GM13976 (cell line): ENCODE measurements around the gene RPL35A.
"Not testable (repeated sequence)": the region's sequence is repeated elsewhere in the genome, so short reads cannot be mapped to it uniquely, and the experiment has no call there.

Experiments
- DNase-seq: peaks from one replicate; pipeline ENCODE4 v3.0.0; 2012; ENCODE audit warnings: low spot score
- in situ Hi-C: fragments of 300-500 bp; cut with MboI; formaldehyde crosslinking; loops from one replicate; pipeline ENCODE4 v1.12.0; 2022; ENCODE audit warnings: low sequenced_read_pairs, mixed read lengths, inconsistent platforms; ENCODE audit not compliant: unreplicated experiment
- TF ChIP-seq, protein P1 (sequence below): IDR thresholded peaks from 2 replicates; pipeline ENCODE4 v1.5.1; 2012; ENCODE audit warnings: borderline replicate concordance, mild to moderate bottlenecking; ENCODE audit not compliant: insufficient read depth; ENCODE audit errors: extremely low read depth, missing control alignments, control extremely low read depth

The RPL35A gene

GRCh38 chr3:197959500-197959890 is 9.5 kb downstream of the RPL35A start:
- in situ Hi-C loops = no loop called here
- TF ChIP-seq, protein P1, sequence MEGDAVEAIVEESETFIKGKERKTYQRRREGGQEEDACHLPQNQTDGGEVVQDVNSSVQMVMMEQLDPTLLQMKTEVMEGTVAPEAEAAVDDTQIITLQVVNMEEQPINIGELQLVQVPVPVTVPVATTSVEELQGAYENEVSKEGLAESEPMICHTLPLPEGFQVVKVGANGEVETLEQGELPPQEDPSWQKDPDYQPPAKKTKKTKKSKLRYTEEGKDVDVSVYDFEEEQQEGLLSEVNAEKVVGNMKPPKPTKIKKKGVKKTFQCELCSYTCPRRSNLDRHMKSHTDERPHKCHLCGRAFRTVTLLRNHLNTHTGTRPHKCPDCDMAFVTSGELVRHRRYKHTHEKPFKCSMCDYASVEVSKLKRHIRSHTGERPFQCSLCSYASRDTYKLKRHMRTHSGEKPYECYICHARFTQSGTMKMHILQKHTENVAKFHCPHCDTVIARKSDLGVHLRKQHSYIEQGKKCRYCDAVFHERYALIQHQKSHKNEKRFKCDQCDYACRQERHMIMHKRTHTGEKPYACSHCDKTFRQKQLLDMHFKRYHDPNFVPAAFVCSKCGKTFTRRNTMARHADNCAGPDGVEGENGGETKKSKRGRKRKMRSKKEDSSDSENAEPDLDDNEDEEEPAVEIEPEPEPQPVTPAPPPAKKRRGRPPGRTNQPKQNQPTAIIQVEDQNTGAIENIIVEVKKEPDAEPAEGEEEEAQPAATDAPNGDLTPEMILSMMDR = no peak

DNA sequence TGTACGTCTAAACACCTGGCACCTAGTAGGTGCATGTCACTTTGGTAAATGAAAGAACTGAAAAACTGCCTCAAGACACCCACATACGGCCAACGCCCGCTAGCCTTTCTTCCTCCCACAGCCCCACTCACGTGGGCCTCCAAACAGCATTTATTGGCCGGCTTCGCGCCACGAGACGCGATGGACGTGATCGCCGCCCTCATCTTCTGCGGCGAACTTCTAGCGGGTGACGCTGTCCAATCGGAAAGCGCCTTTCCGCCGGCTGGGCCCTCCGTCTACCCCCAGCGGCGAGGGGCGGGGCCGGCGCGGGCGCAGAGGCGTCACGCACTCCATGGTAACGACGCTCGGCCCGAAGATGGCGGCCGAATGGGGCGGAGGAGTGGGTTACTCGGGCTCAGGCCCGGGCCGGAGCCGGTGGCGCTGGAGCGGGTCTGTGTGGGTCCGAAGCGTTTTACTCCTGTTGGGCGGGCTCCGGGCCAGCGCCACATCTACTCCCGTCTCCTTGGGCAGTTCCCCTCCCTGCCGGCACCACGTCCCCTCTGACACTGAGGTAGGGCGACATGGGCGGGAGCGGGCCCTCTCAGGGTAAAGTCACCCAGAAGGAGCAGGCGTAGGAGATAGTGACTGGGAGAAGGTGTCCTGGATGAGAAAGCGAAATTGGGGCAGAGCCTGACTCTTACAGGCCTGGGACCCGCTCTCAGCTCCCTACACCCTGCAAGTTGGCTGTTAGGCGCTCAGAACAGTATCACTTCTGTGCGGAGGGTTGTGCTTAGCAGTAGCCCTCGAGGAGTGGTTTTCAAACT is 10.1 kb downstream of the RPL35A start, which contains the start of gene LMLN:
Gene LMLN (plus strand): TSS at position 327 of the 803 bp plus-strand sequence. CDS start 29 bp downstream, at position 356.
- TF ChIP-seq, protein P1 = no peak
- DNase-seq = peak; percentile 96
- in situ Hi-C loops = no loop called here

More at GRCh38 chr3:197959500-197959890, 9.5 kb downstream of the RPL35A start:
- DNase-seq = no peak

GRCh38 chr3:197960694-197961581 is 10.9 kb downstream of the RPL35A start:
- in situ Hi-C loops = no loop called here
- TF ChIP-seq, protein P1 = no peak
- DNase-seq = no peak

GRCh38 chr3:197961582-197961945 is 11.6 kb downstream of the RPL35A start:
- DNase-seq = no peak
- in situ Hi-C loops = no loop called here
- TF ChIP-seq, protein P1 = no peak

DNA sequence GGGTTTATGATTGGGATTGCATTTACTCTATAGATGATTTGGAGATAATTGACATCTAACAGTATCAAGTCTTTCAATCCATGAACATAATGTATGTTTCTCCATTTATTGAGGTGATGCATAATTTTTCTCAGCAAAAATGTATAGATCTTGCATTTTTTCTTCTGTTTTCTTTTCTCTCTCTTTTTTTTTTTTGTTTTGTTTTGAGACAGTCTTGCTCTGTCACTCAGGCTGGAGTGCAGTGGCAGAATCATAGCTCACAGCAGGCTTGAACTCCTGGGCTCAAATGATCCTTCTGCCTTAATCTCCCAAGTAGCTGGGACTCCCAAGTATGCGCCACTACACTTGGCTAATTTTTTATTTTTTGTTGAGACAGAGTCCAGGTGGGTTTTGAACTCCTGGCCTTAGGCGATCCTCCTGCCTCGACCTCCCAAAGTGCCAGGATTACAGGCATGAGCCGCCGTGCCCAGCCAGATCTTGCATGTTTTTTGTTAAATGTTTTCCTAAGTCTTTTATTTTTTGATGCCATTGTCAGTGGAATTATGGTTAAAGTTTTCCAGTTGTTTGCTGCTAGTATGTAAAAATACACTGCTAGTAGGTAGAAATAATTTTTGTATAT is 13.1 kb downstream of the RPL35A start:
- TF ChIP-seq, protein P1 = no peak
- no peak for DNase-seq
- in situ Hi-C loops = no loop called here

DNA sequence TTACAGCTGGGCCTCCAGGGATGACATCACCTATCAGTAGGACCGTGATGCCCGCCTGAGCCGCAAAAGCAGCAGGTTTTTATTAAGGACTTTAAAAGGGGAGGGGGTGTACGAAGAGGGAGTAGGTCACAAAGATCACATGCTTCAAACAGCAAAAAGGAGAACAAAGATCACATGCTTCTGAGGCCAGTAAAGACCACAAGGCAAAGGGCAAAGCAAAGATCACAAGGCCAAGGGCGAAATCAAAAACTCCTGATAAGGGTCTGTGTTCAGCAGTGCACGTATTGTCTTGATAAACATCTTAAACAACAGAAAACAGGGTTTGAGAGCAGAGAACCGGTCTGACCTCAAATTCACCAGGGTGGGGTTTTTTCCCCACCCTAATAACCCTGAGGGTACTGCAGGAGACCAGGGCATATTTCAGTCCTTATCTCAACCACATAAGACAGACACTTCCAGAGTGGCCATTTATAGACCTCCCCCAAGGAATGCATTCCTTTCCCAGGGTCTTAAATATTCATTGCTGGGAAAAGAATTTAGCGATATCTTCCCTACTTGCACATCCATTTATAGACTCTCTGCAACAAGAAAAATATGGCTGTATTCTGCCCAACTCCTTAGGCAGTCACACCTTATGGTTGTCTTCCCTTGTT is 17.5 kb downstream of the RPL35A start:
- DNase-seq, in situ Hi-C loops: not testable (repeated sequence)
